T-helper 2 cell treated with Interferon-gamma antibody and Interleukin-4, amounts not matched to agents 5 μg/mL and 100 μg/mL, for 36 hours (primary cell): ENCODE data around the gene CALD1.
A peak's percentile ranks its signal among the peaks of the same experiment; 100 is the strongest.

ENCODE experiments used
- DNase-seq: peaks from one replicate; pipeline ENCODE4 v3.0.0; 2021; ENCODE audit warnings: low spot score
- H3K27ac Mint-ChIP-seq: one replicate; pipeline ENCODE4 v1.8.0; 2021; ENCODE audit warnings: mild to moderate bottlenecking, mixed read lengths
- H3K27me3 Mint-ChIP-seq: one replicate; pipeline ENCODE4 v1.8.0; 2021; ENCODE audit warnings: low read depth, mixed read lengths
- H3K36me3 Mint-ChIP-seq: one replicate; pipeline ENCODE4 v1.8.0; 2021; ENCODE audit warnings: low read depth, mixed read lengths
- H3K4me1 Mint-ChIP-seq: one replicate; pipeline ENCODE4 v1.8.0; 2021; ENCODE audit warnings: low read depth, mixed read lengths
- H3K4me3 Mint-ChIP-seq: one replicate; pipeline ENCODE4 v1.8.0; 2022; ENCODE audit warnings: mild to moderate bottlenecking, moderate library complexity, mixed read lengths
- H3K9me3 Mint-ChIP-seq: one replicate; pipeline ENCODE4 v1.8.0; 2021; ENCODE audit warnings: mixed read lengths

CALD1 gene

DNA sequence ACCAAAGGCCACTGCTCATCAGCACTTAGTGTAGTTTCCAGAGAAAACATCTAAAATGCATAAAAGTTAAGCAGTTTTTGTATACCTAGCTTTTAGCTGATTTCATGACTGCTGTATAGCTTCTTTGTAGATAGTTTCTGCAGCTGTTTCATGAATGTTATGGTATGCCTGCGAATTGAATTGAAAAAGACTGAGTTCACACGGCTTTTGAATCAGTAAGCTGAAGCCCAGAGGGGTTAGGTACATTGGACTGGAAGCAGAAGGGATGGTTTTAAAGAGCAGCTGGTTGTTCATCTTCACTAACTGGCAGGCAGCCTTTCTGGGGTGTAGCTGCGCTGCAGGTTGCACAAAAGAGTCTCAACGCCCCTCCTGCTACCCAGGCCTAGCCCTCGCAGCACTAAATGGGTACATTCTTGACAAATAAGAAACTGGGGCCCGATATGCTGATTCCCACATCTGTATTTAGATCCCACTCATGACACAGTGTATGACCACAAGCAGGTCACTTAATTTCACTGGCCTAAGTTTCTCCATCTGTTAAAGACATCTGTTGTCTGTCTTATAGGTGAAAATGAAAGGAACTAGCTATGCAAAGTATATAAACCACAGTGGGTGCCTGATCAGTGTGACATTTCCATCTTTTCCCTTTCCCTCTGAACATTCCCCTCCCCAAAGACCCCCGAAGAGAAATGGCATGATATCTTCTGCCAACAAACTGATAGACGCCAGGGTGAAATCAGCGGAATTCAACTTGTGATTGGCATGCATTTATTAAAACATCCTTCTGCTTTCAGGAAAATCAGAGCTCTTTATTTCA, 120.9 kb downstream of the CALD1 start:
- H3K9me3 Mint-ChIP-seq, result peaks cover 12% of the 10 kb centered on the region
- H3K4me1 Mint-ChIP-seq, result peaks cover 4% of the 10 kb centered on the region
- no peak overlapping the region for H3K27ac Mint-ChIP-seq
- peaks cover 5% of the 10 kb centered on the region for H3K36me3 Mint-ChIP-seq
- DNase-seq, result no peak
- no peaks in the 10 kb centered on the region for H3K27me3 Mint-ChIP-seq
- no peak overlapping the region for H3K4me3 Mint-ChIP-seq

DNA sequence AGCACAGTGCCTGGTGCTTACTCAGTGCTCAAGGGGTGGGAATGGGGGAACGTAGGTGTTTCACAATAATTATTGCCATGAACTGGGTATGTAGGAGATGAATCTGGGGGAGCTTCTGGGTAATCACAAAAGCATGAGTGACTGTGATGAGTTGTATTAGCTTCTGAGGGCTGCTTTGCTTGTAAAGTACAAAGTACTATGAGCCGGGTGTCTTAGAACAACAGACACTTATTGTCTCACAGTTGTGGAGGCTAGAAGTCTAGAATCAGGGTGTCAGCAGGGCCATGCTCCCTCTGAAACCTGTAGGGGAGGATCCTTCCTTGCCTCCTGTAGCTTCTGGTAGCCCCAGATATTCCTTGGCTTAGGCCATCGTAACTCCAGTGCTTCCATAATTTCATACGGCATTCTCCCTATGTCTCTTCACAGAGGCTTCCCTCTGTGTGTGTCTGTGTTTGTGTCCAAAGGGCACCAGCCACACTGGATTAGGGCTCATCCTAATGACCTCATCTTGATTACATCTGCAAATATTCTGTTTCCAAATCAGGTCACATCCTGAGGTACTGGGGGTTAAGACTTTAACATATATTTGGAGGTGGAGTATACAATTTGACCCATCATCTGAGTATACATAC, 122.1 kb downstream of the CALD1 start:
- peaks cover 2% of the 10 kb centered on the region for H3K36me3 Mint-ChIP-seq
- peaks cover 4% of the 10 kb centered on the region for H3K4me1 Mint-ChIP-seq
- H3K4me3 Mint-ChIP-seq, result no peak overlapping the region
- peaks cover 2% of the 10 kb centered on the region for H3K9me3 Mint-ChIP-seq
- no peak for DNase-seq
- no peak overlapping the region for H3K27ac Mint-ChIP-seq
- H3K27me3 Mint-ChIP-seq, result no peaks in the 10 kb centered on the region

DNA sequence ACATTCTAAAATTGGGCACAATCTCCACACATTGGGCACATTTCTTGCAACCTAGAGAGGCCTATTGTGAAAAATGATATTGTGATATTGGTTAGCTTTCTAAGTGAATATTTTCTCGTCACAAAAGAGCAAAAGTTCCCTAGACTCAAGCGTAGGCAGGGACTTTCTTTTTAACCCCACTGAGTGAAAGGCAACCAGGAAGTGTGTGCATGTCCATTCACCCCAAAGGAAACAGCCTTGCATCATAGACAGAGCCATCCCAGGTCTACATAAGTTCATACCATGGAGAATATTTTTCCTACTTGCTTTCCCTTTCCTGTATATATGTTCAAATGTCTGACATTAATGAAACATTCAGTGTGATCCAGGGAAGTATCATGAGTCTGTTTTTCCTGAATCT, 122.6 kb downstream of the CALD1 start:
- Mint-ChIP-seq H3K36me3 (no peaks in the 10 kb centered on the region), H3K27me3 (no peaks in the 10 kb centered on the region), H3K4me1 (peaks cover 6% of the 10 kb centered on the region), H3K4me3 (no peak overlapping the region), H3K9me3 (no peaks in the 10 kb centered on the region), H3K27ac (no peak overlapping the region)
- no peak for DNase-seq

DNA sequence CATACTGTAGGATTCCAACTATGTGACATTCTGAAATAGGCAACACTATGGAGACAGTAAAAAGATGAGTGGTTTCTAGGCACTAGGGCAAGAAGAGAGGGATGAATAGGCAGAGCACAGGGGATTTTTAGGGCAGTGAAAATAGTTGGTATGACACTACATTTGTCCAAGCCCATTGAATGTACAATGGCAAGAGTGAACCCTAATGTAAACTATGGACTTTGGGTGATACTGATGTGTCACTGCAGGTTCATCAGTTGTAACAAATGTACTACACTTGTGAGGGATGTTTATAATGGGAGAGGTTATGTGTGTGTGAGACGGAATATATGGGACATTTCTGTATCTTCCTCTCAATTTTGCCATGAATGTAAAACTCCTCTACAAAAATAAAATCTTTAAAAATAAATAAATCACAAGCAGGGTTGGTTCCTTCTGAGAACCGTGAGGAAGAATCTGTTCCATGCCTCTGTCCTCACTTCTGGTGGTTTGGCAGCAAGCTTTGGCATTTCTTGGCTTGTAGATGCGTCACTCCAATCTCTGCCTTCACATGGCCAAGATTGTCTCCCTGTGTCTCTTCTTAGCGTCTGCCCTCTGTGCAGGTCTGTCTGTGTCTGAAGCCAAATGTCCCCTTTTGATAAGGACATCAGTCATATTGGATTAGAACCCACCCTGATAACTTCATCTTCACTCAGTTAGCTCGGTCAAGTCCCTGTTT, 123.8 kb downstream of the CALD1 start:
- no peak overlapping the region for H3K4me3 Mint-ChIP-seq
- H3K9me3 Mint-ChIP-seq, result no peaks in the 10 kb centered on the region
- peaks cover 13% of the 10 kb centered on the region for H3K4me1 Mint-ChIP-seq
- no peaks in the 10 kb centered on the region for H3K36me3 Mint-ChIP-seq
- H3K27me3 Mint-ChIP-seq, result no peaks in the 10 kb centered on the region
- no peak overlapping the region for H3K27ac Mint-ChIP-seq
- DNase-seq, result no peak

DNA sequence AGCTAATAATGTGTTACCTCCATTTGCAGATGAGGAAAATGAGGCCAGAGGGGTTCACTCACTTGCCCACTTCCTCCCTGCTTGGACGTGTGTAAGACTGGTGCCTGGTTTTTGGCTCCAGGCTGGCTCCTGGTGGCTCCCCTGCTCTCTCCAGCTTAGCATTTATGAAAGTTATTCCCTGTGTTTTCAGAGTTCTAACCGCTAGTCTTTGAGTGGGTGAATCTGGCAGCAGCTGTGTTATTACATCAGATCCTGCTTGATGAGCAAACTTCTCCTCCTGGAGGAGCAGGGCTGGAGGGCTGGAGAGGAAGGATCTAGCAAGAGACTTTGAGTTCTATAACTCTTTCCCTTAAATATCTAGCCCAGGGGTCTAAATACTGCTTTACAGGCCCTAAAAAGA, 125.9 kb downstream of the CALD1 start:
- H3K27me3 Mint-ChIP-seq, result no peaks in the 10 kb centered on the region
- DNase-seq, result no peak
- H3K9me3 Mint-ChIP-seq, result no peaks in the 10 kb centered on the region
- peaks cover 16% of the 10 kb centered on the region for H3K4me1 Mint-ChIP-seq
- H3K27ac Mint-ChIP-seq, result no peak overlapping the region
- H3K4me3 Mint-ChIP-seq, result no peak overlapping the region
- H3K36me3 Mint-ChIP-seq, result no peaks in the 10 kb centered on the region

DNA sequence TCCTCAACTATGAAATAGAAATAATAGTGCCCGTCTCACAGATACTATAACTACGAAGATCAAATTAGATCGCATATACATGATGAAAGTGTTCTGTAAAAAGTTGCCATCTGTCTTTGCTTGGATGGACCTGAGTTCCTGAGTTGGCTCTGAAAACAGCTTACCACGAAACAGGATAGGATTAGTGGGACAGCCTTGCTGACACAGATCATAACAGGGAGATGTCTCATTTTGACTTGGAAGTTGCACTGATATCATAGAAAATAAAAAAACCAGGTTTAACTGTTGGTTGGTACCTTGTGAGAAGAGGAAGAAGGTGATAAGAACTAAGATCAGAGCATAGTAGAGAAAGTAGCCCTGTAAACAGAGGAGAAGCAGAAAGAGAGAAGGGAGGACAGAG, 127.6 kb downstream of the CALD1 start:
- H3K27ac Mint-ChIP-seq, result no peak overlapping the region
- H3K36me3 Mint-ChIP-seq, result no peaks in the 10 kb centered on the region
- no peaks in the 10 kb centered on the region for H3K27me3 Mint-ChIP-seq
- no peaks in the 10 kb centered on the region for H3K9me3 Mint-ChIP-seq
- H3K4me3 Mint-ChIP-seq, result no peak overlapping the region
- H3K4me1 Mint-ChIP-seq, result peaks cover 17% of the 10 kb centered on the region
- DNase-seq, result no peak

DNA sequence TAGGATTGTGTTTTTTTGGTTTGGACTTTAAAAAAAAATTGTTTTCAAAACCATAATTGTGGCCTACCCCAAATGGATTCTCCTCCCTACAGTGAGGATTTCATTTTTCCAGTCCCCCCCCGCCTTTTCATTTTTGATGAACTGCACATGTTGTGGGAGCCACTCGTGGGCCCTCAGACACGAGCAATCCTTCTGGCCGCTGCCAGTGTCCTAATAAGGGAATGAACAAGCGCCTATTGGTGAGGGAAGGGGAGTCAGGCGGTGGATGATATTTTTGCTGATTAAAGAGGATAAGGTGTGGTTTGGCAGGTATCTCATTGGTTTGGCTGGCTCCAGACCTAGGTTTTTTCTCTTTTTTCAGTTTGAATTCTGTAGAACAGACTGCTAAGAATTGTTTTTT, 128.2 kb downstream of the CALD1 start:
- Mint-ChIP-seq H3K9me3 (no peaks in the 10 kb centered on the region), H3K36me3 (no peaks in the 10 kb centered on the region), H3K4me1 (peaks cover 17% of the 10 kb centered on the region), H3K27ac (no peak overlapping the region), H3K4me3 (no peak overlapping the region), H3K27me3 (no peaks in the 10 kb centered on the region)
- no peak for DNase-seq

DNA sequence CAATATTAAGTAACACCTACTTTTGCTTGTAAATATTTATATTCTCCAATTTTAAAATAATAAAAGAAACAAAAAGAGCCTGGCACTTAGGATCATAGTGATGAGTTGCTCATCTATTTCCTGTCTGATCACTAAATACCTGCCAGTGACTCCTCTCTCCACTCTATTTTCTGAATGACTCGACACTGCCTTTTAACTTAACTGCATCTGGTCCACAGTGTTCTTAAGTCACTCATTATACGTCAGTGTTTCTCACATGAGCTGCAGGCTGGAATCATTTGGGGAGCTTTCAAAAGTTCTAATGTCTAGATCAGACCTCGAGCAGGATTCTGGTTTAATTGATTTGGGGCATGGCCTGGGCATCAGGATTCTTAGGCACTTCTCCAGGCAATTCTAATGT, 128.9 kb downstream of the CALD1 start:
- no peak overlapping the region for H3K27ac Mint-ChIP-seq
- DNase-seq, result peak; percentile 24
- no peaks in the 10 kb centered on the region for H3K9me3 Mint-ChIP-seq
- H3K4me1 Mint-ChIP-seq, result peaks cover 17% of the 10 kb centered on the region
- H3K4me3 Mint-ChIP-seq, result no peak overlapping the region
- no peaks in the 10 kb centered on the region for H3K27me3 Mint-ChIP-seq
- no peaks in the 10 kb centered on the region for H3K36me3 Mint-ChIP-seq

DNA sequence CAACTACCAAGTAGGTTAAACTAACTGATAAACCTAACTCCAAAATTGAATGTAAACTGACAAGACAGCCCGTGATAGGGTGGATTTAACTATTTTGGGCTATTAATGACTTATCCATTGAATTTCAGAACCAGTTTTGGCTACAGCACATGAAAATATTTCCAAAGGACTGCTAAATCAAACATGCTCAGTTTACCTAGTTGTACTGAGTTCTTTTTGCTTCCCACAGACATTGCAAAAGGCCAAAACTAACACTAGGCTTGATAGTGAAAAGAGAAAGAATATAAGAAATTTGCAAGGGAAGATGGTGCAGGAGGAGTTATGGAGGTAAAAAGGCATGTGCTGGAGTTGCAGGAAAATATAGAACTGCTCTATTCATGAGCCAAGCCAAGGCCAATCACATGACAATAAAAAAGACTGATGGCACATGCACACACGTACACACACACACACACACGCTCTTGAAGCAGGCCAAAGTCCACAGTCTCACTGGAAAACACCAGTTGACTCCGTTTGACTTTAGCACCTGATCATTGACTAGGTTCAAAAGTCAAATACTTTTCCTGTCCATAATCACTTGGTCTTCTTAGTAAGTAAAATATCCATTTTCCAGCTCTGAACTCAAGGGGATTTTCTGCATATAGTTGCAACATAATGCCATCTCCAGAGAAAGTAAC, 130.9 kb downstream of the CALD1 start:
- no peaks in the 10 kb centered on the region for H3K9me3 Mint-ChIP-seq
- no peak overlapping the region for H3K4me3 Mint-ChIP-seq
- no peaks in the 10 kb centered on the region for H3K27me3 Mint-ChIP-seq
- no peak overlapping the region for H3K27ac Mint-ChIP-seq
- H3K4me1 Mint-ChIP-seq, result peaks cover 17% of the 10 kb centered on the region
- no peaks in the 10 kb centered on the region for H3K36me3 Mint-ChIP-seq
- DNase-seq, result no peak

DNA sequence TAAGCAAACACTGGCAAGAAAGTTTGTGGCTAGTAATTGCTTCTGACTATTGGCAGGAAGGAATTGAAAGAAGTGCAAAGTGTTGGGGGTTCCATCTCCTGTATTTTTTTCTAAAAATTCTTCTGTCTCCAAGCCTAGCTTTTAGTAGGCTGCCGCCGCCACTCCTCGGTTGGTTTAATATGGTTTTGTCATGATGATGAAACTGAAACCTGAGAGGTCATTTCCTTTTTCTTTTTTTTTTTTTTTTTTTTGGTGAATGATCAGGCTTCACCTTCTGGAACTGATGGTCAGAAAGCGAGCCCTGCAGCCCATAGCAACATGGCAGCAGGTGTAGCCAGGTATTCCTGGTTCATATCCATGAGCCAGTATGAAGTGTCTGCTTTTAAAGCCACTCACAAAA, 131.5 kb downstream of the CALD1 start:
- Mint-ChIP-seq H3K27ac (no peak overlapping the region), H3K36me3 (no peaks in the 10 kb centered on the region), H3K9me3 (no peaks in the 10 kb centered on the region), H3K4me3 (no peak overlapping the region), H3K4me1 (peaks cover 17% of the 10 kb centered on the region), H3K27me3 (no peaks in the 10 kb centered on the region)
- no peak for DNase-seq

DNA sequence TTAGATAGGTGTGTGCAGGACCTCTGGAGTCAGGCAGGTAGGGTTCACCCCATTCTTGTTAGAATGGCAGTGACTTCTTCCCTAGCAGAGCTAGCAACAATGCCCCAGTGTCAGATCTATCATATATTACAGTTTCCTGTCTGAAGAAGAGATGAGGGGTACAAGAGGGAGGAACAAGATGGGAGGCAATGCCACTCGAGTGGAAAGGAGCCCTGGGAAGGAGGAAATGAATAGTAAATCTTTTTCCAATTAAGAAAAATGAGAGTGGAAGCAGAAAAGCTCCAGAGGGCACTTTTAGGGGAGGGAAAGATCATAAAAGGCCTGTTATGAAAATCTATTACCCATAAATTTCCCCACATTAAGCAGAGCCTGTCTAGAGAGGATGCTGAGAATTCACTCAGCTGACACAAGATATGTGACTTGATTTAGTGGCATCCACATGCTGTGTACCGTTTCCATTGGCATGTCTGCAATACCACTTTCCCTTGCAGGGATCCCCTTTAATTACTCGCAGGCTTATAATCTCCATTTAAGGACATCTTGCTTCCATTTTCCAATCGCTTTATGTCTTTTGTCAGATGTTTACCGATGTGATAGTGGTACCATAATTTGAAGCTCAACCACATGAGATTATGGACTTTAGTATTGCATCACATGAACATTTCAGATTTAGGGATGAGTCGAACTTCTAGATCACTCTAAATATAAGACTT, 136.9 kb downstream of the CALD1 start:
- Mint-ChIP-seq H3K9me3 (no peaks in the 10 kb centered on the region), H3K27me3 (no peaks in the 10 kb centered on the region), H3K27ac (no peak overlapping the region), H3K36me3 (no peaks in the 10 kb centered on the region), H3K4me1 (peaks cover 13% of the 10 kb centered on the region), H3K4me3 (no peak overlapping the region)
- DNase-seq, result no peak

DNA sequence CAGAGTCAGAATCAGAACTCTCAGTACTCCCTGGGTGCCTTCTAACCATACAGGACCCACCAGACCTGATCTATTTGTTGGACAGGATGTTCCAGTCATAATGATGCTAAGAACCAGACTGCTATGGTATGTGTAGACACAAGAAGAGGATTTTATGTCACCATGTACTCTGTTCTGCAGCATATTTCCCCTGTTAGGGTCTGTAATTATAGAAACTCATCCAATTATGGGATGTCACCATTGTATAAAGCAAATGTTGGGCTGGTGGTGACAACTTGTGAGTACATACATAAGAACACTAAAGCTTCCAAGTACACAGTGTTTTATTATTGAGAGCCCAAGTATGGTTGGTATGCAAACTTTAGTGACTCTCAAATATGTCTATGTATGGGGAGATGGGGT, 139.8 kb downstream of the CALD1 start:
- Mint-ChIP-seq H3K9me3 (no peaks in the 10 kb centered on the region), H3K4me3 (no peak overlapping the region), H3K4me1 (peaks cover 13% of the 10 kb centered on the region), H3K27me3 (no peaks in the 10 kb centered on the region), H3K36me3 (no peaks in the 10 kb centered on the region), H3K27ac (no peak overlapping the region)
- no peak for DNase-seq

DNA sequence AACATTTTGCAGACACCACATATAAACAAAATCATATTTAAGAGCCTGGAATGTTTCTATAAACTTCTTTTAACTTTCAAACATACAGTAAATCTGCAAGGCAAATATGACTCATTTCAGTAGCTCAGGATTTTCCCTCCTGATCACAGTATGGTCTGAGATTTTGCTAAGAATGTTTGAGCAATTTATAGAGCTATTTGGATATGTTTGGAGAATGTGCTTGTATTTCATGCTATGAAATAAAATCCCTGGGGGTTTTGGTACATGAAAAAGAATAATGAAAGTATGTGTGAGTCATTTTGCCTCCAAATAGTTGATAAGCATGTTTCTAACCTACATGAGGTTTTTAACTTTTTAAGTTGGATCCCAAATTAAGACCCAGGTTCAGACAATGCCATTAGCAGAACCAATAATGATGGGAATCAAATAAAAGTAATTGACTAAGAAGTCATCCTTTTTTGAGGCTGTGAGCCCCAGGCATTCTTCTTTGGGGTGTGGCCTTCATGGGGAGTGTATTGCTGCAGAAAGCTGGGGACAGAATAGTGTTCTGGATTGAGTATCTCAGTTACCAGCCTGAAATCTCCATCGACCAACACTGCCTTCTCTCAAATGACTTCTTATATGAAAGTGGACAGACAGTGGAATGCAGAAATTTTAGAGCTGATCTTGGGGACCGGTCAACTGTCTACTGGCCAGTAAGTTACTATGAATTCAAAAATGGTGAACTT, 140.8 kb downstream of the CALD1 start:
- H3K9me3 Mint-ChIP-seq, result no peaks in the 10 kb centered on the region
- no peaks in the 10 kb centered on the region for H3K27me3 Mint-ChIP-seq
- H3K4me1 Mint-ChIP-seq, result peaks cover 13% of the 10 kb centered on the region
- DNase-seq, result no peak
- no peaks in the 10 kb centered on the region for H3K36me3 Mint-ChIP-seq
- H3K4me3 Mint-ChIP-seq, result no peak overlapping the region
- H3K27ac Mint-ChIP-seq, result no peak overlapping the region
